Erythroblast (primary cell): ENCODE measurements around the gene MYH9.

Source experiments
- GATA1 ChIP-seq: IDR thresholded peaks from 2 replicates; pipeline ENCODE4 v1.6.1; 2011; ENCODE audit warnings: low read depth, mild to moderate bottlenecking, control low read depth, low read length, moderate library complexity
- POLR2A ChIP-seq: IDR thresholded peaks from 2 replicates; pipeline ENCODE4 v1.6.1; 2011; ENCODE audit warnings: mild to moderate bottlenecking, low read length

DNA sequence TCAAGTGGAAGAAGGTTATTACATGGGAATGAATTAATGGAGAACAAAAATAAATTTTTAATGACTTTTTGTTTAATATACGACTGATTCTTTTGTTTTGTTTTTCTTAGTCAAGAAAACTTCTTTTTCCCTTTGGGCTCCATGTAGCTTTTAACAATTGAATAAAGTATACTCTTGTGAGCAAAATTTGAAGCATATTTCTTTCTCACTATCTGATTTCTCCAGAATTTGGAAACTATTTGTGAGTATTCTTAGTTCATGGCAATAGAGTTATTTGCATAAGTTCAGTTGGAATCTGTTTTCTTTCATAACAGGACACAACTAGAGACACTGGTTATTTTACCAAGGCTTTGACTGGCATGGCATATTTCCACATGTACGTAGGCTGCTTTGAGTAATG is 138.6 kb downstream of the MYH9 start:
- TF ChIP-seq POLR2A: no peak
- no peak for TF ChIP-seq GATA1
